ENCODE data around the gene MAGIX. TPM values are rescaled to one million over a fixed set of nuclear protein-coding genes. Genes with fewer than 3 reads are reported as not detected.
"Not testable (repeated sequence)": the region's sequence is repeated elsewhere in the genome, so short reads cannot be mapped to it uniquely, and the experiment has no call there.

MAGIX gene
- total RNA-seq, 2 experiments from 2014 or later, result 0.99 to 1.0 TPM

GRCh38 chrX:49155900-49156837 lies 6.4 kb upstream of the MAGIX start:
- CTCF ChIA-PET, result interaction anchor here (0.6 to 2.1 kb wide), 8 partner anchors 8 to 101 kb away, joined by 3 to 7 read pairs (median 4); partner anchors contain the start of gene PLP2
- POLR2A ChIA-PET, result interaction anchor here (0.6 to 1.3 kb wide), 2 partner anchors 10 to 16 kb away, joined by 4 to 5 read pairs; partner anchors contain the start of gene PLP2

- CTCF ChIA-PET, result interaction anchor here (1.0 kb wide), 1 partner anchor 9 kb away, joined by 4 read pairs; no protein-coding TSS in a partner anchor
These were observed 5.4 kb upstream of the MAGIX start for GRCh38 chrX:49157194-49157593.

GRCh38 chrX:49160908-49161307 lies 1.6 kb upstream of the MAGIX start:
- CTCF ChIA-PET, result no interaction called here
- POLR2A ChIA-PET, result no interaction called here

More at GRCh38 chrX:49157194-49157593, 5.4 kb upstream of the MAGIX start:
- POLR2A ChIA-PET, result no interaction called here

GRCh38 chrX:49161632-49162031 lies 926 bp upstream of the MAGIX start:
- ChIA-PET CTCF (no interaction called here), POLR2A (no interaction called here)

GRCh38 chrX:49163555-49164419 lies 1.2 kb downstream of the MAGIX start:
- ChIA-PET CTCF (interaction anchor here (1.0 to 1.9 kb wide), 2 partner anchors 8 to 22 kb away, joined by 4 to 7 read pairs; no protein-coding TSS in a partner anchor), POLR2A (no interaction called here)

GRCh38 chrX:49164589-49165360 lies 2.2 kb downstream of the MAGIX start:
- POLR2A ChIA-PET, result no interaction called here
- CTCF ChIA-PET, result interaction anchor here (1.9 kb wide), 1 partner anchor 9 kb away, joined by 7 read pairs; no protein-coding TSS in a partner anchor

GRCh38 chrX:49165901-49166881 lies 3.6 kb downstream of the MAGIX start:
- ChIA-PET CTCF (interaction anchor here (0.8 to 2.2 kb wide), 5 partner anchors 9 to 43 kb away, joined by 3 to 7 read pairs (median 4); partner anchors contain the start of gene GPKOW), POLR2A (interaction anchor here (1.3 to 1.5 kb wide), 3 partner anchors 10 to 103 kb away, joined by 4 to 6 read pairs (median 5); no protein-coding TSS in a partner anchor)

GRCh38 chrX:49166914-49167739 lies 4.6 kb downstream of the MAGIX start:
- ChIA-PET POLR2A (interaction anchor here (1.3 to 1.5 kb wide), 3 partner anchors 11 to 102 kb away, joined by 4 to 6 read pairs (median 5); no protein-coding TSS in a partner anchor), CTCF (interaction anchor here (0.8 to 2.2 kb wide), 5 partner anchors 10 to 44 kb away, joined by 3 to 7 read pairs (median 4); partner anchors contain the start of gene GPKOW)

GRCh38 chrX:49167740-49168108 lies 5.2 kb downstream of the MAGIX start:
- POLR2A ChIA-PET, result interaction anchor here (0.6 kb wide), 1 partner anchor 211 kb away, joined by 3 read pairs; no protein-coding TSS in a partner anchor
- CTCF ChIA-PET, result interaction anchor here (1.6 to 2.2 kb wide), 2 partner anchors 12 to 25 kb away, joined by 6 to 7 read pairs; no protein-coding TSS in a partner anchor

- POLR2A ChIA-PET, result interaction anchor here (1.7 kb wide), 1 partner anchor 16 kb away, joined by 5 read pairs; no protein-coding TSS in a partner anchor
- CTCF ChIA-PET, result interaction anchor here (0.8 kb wide), 1 partner anchor 16 kb away, joined by 3 read pairs; no protein-coding TSS in a partner anchor
These were observed 9.3 kb downstream of the MAGIX start, which contains the start of gene PLP2 for GRCh38 chrX:49171752-49172279. Gene PLP2, plus strand, starts transcription at chrX:49171898. Its CDS starts 103 bp downstream, at chrX:49172001.

- ChIA-PET CTCF (interaction anchor here (0.8 kb wide), 1 partner anchor 48 kb away, joined by 3 read pairs; no protein-coding TSS in a partner anchor), POLR2A (interaction anchor here (0.6 to 1.7 kb wide), 3 partner anchors 16 to 214 kb away, joined by 3 to 5 read pairs (median 4); no protein-coding TSS in a partner anchor)
These were observed 9.8 kb downstream of the MAGIX start for GRCh38 chrX:49172280-49172780.

- CTCF ChIA-PET, POLR2A ChIA-PET: not testable (repeated sequence)
These were observed 11.0 kb downstream of the MAGIX start for GRCh38 chrX:49173544-49173943.

GRCh38 chrX:49174723-49175122 lies 12.2 kb downstream of the MAGIX start:
- CTCF ChIA-PET, result interaction anchor here (1.6 kb wide), 1 partner anchor 18 kb away, joined by 4 read pairs; no protein-coding TSS in a partner anchor
- POLR2A ChIA-PET, result no interaction called here

- ChIA-PET CTCF (interaction anchor here (1.6 kb wide), 1 partner anchor 17 kb away, joined by 4 read pairs; no protein-coding TSS in a partner anchor), POLR2A (no interaction called here)
These were observed 13.1 kb downstream of the MAGIX start for GRCh38 chrX:49175435-49176274.
